Measurements from ENCODE around the gene DEDD. TPM values are rescaled to one million over a fixed set of nuclear protein-coding genes. Genes with fewer than 3 reads are reported as not detected.

Gene DEDD
- total RNA-seq, 1 donor from 2014 or later = 28.3 TPM

GRCh38 chr1:161083748-161084596 lies 48.5 kb downstream of the DEDD start:
- intact Hi-C loops (cut with DNase I) = no loop called here
- DNase-seq (ENCODE audit: low spot score) = no peak

DNA sequence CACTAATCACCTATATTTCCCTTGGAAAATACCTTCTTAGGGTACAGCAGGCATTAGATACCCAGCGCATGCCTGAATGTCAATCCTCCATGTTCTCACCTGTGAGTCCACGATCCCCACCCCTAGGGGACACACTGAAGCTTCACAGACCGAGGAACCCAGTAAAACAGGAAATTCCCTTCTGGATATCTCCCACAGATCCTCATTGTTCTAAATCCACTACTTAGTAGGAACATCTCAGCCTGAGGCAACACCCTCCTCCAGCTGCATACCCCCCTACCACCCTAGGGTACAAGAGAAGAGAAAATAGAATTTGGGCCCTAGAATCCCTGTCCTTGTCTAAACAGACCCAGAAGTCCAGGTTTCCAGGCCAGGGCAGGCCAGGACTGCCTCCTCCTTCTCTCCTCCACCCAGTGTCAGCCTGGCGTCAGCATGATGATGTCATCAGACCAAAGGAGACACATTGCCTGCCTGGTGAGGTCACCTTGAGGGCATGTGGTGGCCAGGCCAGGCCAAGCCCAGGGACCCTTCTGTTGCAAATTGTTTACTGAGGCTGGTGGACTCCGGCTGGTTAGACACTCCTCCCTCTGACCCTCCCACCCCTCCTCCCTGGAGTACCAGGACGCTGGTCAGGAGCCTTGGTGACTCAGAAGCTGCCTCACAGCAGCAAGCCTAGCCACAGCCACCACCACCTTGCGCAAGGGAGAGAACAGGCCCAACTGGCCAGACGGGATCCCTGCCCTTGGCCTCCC lies 49.3 kb downstream of the DEDD start:
- peak; percentile 82 for DNase-seq (ENCODE audit: low spot score)
- intact Hi-C loops (cut with DNase I) = no loop called here

DNA sequence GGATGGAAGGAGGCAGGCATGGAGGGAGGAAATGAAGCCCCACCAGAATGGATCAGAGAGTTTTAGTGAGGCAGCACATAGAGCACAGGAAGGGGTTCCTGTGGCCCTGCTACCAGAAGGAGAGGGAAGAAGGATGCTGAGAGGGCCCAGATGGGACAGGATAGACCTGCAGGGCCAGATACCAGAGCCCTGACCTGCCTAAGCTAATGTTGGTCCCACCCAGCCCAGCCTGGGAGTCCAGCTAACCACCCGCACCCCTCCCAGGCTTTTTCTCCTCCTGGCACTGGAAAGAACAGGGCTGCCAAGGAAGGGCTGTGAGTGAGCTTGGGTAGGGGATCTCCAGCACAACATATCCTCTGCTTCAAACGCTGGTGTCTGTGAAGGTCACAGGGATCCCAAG lies 50.0 kb downstream of the DEDD start:
- intact Hi-C loops (cut with DNase I) = no loop called here
- DNase-seq (ENCODE audit: low spot score) = no peak

- no peak for DNase-seq (ENCODE audit: low spot score)
- intact Hi-C loops (cut with DNase I) = no loop called here
Observed at GRCh38 chr1:161081519-161081918, 50.9 kb downstream of the DEDD start.

DNA sequence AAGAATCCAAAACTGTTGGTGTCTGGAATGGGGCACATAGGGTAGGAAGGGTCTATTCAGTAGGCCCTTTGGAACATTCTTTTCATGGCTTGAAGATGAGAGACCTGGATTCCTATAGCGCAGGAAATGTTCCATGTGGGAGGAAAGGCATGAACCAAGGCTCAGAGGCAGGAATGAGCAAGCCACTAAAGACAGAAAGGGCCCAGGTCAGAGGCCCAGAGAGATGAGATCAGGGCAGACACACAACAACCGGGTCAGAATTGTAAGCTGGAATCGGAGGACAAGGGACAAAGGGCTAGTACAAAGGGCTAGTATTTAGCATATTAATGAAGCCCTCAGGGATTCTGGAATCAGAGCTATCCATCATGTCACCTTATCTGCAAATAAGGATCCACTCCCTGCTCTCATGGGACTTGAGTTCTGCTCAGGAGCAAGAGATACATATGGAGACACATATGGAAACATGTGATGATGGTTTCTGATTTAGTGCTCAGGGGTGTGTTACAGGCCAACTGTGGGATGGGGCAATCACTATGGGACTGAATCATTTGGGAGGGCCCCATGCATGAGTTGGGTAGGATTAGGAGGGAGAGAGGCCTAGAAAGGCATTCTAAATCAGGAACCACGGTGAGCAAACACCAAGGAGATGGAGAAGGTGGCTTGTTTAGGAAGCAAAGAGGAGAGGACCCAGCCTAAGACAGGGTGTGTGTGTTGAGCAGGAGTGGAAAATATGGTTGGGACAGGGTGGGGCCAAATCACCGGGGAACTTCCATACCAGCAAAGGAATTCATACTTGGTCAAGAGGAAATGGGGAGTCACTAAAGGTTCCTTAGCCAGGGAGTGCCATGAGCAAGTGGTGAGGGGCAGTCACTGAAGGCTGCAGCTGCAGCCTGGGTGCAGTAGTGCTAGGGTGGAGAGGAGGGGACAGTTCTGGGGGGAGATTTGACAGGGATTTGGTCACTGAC lies 51.7 kb downstream of the DEDD start:
- DNase-seq (ENCODE audit: low spot score) = no peak
- intact Hi-C loops (cut with DNase I) = no loop called here

DNA sequence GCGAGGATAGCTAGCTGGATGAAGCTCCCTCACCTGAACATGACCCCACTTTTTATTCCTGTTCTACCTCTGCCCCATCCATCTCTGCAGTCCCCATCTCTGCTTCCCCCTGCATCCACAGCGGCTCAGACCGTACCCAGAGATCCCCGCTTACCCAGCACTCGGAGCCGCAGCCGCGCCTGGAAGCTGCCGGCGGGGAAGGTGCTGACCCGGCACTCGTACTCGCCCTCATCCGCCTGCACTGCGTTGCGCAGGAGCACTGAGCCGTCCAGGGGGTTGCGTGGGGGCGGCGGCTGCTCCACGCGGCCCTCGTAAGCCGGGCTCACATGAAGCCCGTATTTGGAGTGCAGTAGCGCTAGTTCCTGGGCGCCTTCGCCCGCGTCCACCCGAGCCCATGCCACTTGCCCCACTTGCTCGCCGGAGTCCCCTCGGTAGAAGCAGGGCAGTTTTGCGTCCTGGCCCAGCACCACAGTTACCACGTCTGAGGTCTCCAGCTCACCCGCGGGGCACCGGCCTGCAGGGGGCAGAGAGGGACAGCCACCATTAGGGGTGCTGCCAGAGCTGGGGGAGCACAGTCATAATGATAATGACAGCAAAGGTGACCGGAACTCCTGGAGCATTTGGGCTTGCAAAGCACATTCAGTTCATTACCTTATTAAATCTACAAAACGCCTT lies 52.9 kb downstream of the DEDD start:
- intact Hi-C loops (cut with DNase I) = no loop called here

GRCh38 chr1:161077426-161077825 lies 55.0 kb downstream of the DEDD start:
- DNase-seq (ENCODE audit: low spot score) = no peak
- intact Hi-C loops (cut with DNase I) = no loop called here

More for the DNA sequence above, 52.9 kb downstream of the DEDD start:
- no peak for DNase-seq (ENCODE audit: low spot score)

GRCh38 chr1:161076410-161076809 lies 56.1 kb downstream of the DEDD start:
- intact Hi-C loops (cut with DNase I) = no loop called here

GRCh38 chr1:161074676-161075368 lies 57.6 kb downstream of the DEDD start:
- intact Hi-C loops (cut with DNase I) = no loop called here
- DNase-seq (ENCODE audit: low spot score) = no peak

More at GRCh38 chr1:161076410-161076809, 56.1 kb downstream of the DEDD start:
- no peak for DNase-seq (ENCODE audit: low spot score)

GRCh38 chr1:161073474-161074121 lies 58.9 kb downstream of the DEDD start:
- intact Hi-C loops (cut with DNase I) = no loop called here
- no peak for DNase-seq (ENCODE audit: low spot score)

DNA sequence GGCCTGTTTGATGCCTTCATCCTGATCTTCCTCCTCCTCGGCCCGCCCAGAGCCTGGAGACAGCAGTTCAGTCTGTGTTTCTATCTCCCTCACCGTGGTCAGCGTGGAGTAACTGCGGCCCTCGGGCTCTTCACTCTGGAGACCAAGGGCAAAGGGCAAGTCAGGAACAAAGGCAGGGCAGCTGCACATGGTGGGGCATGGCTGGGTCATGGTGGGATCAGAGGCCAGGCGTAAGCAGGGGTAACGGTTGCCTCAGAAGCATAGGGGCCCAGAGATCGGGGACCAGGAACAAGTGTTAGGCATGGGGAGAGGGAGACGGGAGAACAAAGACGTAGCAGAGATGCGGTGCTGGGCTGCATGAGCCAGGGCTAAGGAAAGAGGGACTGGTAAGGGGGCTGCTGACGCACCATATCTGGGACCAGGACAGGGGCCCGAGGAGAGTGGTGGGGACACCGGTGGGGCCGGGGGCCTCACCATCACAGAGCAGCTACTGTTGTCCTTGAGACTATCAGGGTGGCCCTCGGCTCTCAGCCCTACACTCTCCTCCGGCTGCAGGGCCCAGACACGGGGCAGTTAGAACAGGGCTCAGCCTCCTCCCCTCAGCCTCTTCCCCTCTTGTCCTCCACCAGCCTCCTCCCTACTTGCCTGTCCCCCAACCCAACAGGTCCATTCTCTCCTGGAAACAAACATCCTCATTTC lies 59.6 kb downstream of the DEDD start:
- DNase-seq (ENCODE audit: low spot score) = no peak
- intact Hi-C loops (cut with DNase I) = no loop called here

- intact Hi-C loops (cut with DNase I) = no loop called here
- peak; percentile 83 for DNase-seq (ENCODE audit: low spot score)
Observed at GRCh38 chr1:161071886-161072371, 60.5 kb downstream of the DEDD start.

Other genes starting within 250 kb of the DEDD start
- 0.27 TPM for gene ITLN1, start 247.5 kb downstream of the DEDD start, total RNA-seq
- gene ITLN2, start 177.9 kb downstream of the DEDD start, total RNA-seq = not detected
- 10.3 TPM for gene F11R, start 111.5 kb downstream of the DEDD start, total RNA-seq
- 12.0 TPM for gene TSTD1, start 93.7 kb downstream of the DEDD start, total RNA-seq
- gene USF1, start 86.7 kb downstream of the DEDD start, total RNA-seq = 29.2 TPM
- 2.6 TPM for gene ARHGAP30, start 62.8 kb downstream of the DEDD start, total RNA-seq
- gene NECTIN4, start 43.1 kb downstream of the DEDD start, total RNA-seq = not detected
- 10.7 TPM for gene KLHDC9, start 34.3 kb downstream of the DEDD start, total RNA-seq
- gene PFDN2, start 14.6 kb downstream of the DEDD start, total RNA-seq = 43.1 TPM
- gene NIT1, start 14.6 kb downstream of the DEDD start, total RNA-seq = 31.3 TPM
- gene UFC1, start 21.3 kb upstream of the DEDD start, total RNA-seq = 73.6 TPM
- 17.4 TPM for gene USP21, start 26.8 kb upstream of the DEDD start, total RNA-seq
- 12.9 TPM for gene PPOX, start 33.8 kb upstream of the DEDD start, total RNA-seq
- gene B4GALT3, start 44.8 kb upstream of the DEDD start, total RNA-seq = 22.2 TPM
- gene ADAMTS4, start 66.4 kb upstream of the DEDD start, total RNA-seq = 24.0 TPM
- gene NDUFS2, start 69.7 kb upstream of the DEDD start, total RNA-seq = 253 TPM
- gene FCER1G, start 82.6 kb upstream of the DEDD start, total RNA-seq = 11.4 TPM
- gene APOA2, start 91.0 kb upstream of the DEDD start, total RNA-seq = not detected
- 34.1 TPM for gene TOMM40L, start 93.4 kb upstream of the DEDD start, total RNA-seq
- not detected for gene NR1I3, start 105.5 kb upstream of the DEDD start, total RNA-seq
- 0.38 TPM for gene PCP4L1, start 126.1 kb upstream of the DEDD start, total RNA-seq
- 1.5 TPM for gene MPZ, start 177.3 kb upstream of the DEDD start, total RNA-seq
- gene SDHC, start 181.7 kb upstream of the DEDD start, total RNA-seq = 306 TPM
- gene CFAP126, start 235.2 kb upstream of the DEDD start, total RNA-seq = not detected